Stomach (tissue), 4 donors: ENCODE data around the gene TUB.

Source experiments
- CTCF ChIP-seq, 7 experiments: fragments of 450-650 bp in 4 of 7; fragments of 200-600 bp in 3 of 7; sonication (generic) in 3 of 7; IDR thresholded peaks; one replicate each; pipeline ENCODE4 v1.5.1; 2016 to 2019; ENCODE audit warnings: antibody characterized with exemption in 7 of 7, control low read depth in 2 of 7, mild to moderate bottlenecking in 1 of 7
- EP300 ChIP-seq: sonication (generic); formaldehyde crosslinking; IDR thresholded peaks from one replicate; pipeline ENCODE4 v1.6.1; 2017; ENCODE audit warnings: antibody characterized with exemption
- POLR2A ChIP-seq, 4 donors: fragments of 450-650 bp; IDR thresholded peaks; one replicate each; pipeline ENCODE4 v1.6.1; 2016; ENCODE audit warnings: antibody characterized with exemption in 4 of 4, control low read depth in 2 of 4, mild to moderate bottlenecking in 1 of 4, moderate library complexity in 1 of 4
- POLR2AphosphoS5 ChIP-seq, 3 donors: sonication (generic); formaldehyde crosslinking; IDR thresholded peaks; one replicate each; pipeline ENCODE4 v1.6.1; 2016; ENCODE audit warnings: antibody characterized with exemption in 3 of 3

GRCh38 chr11:8108421-8108820 lies 27.4 kb downstream of the TUB start:
- no peak for TF ChIP-seq CTCF (IDR thresholded peaks at IDR 0.05)
- TF ChIP-seq POLR2A (IDR thresholded peaks at IDR 0.05), result no peak
- TF ChIP-seq POLR2AphosphoS5 (IDR thresholded peaks at IDR 0.05), result no peak
- TF ChIP-seq EP300, result no peak
